Tibial nerve (tissue), 4 donors: ENCODE results near the gene SLC7A1. TPM values are rescaled to one million over a fixed set of nuclear protein-coding genes. Genes with fewer than 3 reads are reported as not detected.

Experiments
- DNase-seq, 2 donors: peaks; one replicate each; pipeline ENCODE4 v3.0.0-alpha.2; 2019; ENCODE audit warnings: low spot score in 2 of 2
- H3K27ac ChIP-seq, 4 donors: fragments of 200-600 bp; sonication (generic) in 3 of 4; one replicate each; pipeline ENCODE4 v1.5.1; 2017 to 2019; ENCODE audit warnings: mild to moderate bottlenecking in 1 of 4
- H3K27me3 ChIP-seq, 2 donors: fragments of 200-600 bp; sonication (generic) in 1 of 2; one replicate each; pipeline versions ENCODE4 v1.5.1 to v1.6.0; 2017 to 2019
- H3K36me3 ChIP-seq, 3 donors: fragments of 200-600 bp; sonication (generic); one replicate each; pipeline ENCODE4 v1.5.1; 2018 to 2019
- H3K4me1 ChIP-seq, 4 donors: fragments of 200-600 bp; sonication (generic) in 3 of 4; one replicate each; pipeline ENCODE4 v1.5.1; 2017 to 2019
- H3K4me3 ChIP-seq, 4 donors: fragments of 200-600 bp; sonication (generic) in 3 of 4; one replicate each; pipeline ENCODE4 v1.5.1; 2017 to 2019; ENCODE audit warnings: mild to moderate bottlenecking in 1 of 4, moderate library complexity in 1 of 4
- H3K9me3 ChIP-seq, 4 donors: fragments of 200-600 bp; sonication (generic) in 3 of 4; one replicate each; pipeline ENCODE4 v1.5.1; 2017 to 2019
- EP300 ChIP-seq, 2 donors: sonication (generic); formaldehyde crosslinking; IDR thresholded peaks; one replicate each; pipeline ENCODE4 v1.6.1; 2017; ENCODE audit warnings: antibody characterized with exemption in 2 of 2, mild to moderate bottlenecking in 1 of 2
- POLR2A ChIP-seq, 2 donors: fragments of 450-650 bp; IDR thresholded peaks; one replicate each; pipeline ENCODE4 v1.6.1; 2017; ENCODE audit warnings: antibody characterized with exemption in 2 of 2, mild to moderate bottlenecking in 2 of 2, moderate library complexity in 2 of 2
- WGBS, 2 donors: methylation state at CpG; one replicate each; pipeline ENCODE4 v1.1.5; 2018; 5-methylcytosine and 5-hydroxymethylcytosine counted together
- total RNA-seq, 4 donors: library from RNA; depleted of rRNA; stranded (reverse); fragments of >200 nt; gene quantifications; one replicate each; pipeline ENCODE4 v1.1.0, GENCODE V29; 2016
- TF ChIP-seq, protein P1 (sequence below), 5 experiments: fragments of 200-600 bp in 3 of 5; fragments of 450-650 bp in 2 of 5; sonication (generic) in 3 of 5; IDR thresholded peaks; one replicate each; pipeline ENCODE4 v1.5.1; 2016 to 2019; ENCODE audit warnings: antibody characterized with exemption in 5 of 5, mild to moderate bottlenecking in 3 of 5, moderate library complexity in 2 of 5

Gene SLC7A1
- total RNA-seq, 4 donors from 2014 or later: 9.2 to 46.5 (median 24.7) TPM

DNA sequence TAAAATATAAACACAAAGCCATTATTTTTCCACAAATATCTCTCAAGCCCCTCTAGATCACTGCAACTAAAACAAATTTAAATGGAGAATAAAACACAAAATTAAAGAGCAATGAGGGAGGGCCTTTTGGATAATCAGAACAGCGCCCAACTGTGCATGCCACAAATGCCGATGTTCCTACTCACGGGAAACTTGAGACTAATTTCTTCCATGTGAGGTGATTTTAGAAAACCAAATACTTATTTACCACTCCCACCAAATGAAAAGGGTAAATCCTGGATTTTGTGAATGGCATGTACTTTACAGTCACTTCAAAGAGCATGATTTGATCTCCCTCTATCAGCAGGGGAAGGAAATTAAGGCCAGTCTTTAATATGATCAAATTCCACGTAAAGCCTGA lies 74.8 kb downstream of the SLC7A1 start:
- TF ChIP-seq EP300 (IDR thresholded peaks at IDR 0.05) (peak in 1 of 2 donors; percentile 57), POLR2A (IDR thresholded peaks at IDR 0.05) (no peak)
- TF ChIP-seq, protein P1, sequence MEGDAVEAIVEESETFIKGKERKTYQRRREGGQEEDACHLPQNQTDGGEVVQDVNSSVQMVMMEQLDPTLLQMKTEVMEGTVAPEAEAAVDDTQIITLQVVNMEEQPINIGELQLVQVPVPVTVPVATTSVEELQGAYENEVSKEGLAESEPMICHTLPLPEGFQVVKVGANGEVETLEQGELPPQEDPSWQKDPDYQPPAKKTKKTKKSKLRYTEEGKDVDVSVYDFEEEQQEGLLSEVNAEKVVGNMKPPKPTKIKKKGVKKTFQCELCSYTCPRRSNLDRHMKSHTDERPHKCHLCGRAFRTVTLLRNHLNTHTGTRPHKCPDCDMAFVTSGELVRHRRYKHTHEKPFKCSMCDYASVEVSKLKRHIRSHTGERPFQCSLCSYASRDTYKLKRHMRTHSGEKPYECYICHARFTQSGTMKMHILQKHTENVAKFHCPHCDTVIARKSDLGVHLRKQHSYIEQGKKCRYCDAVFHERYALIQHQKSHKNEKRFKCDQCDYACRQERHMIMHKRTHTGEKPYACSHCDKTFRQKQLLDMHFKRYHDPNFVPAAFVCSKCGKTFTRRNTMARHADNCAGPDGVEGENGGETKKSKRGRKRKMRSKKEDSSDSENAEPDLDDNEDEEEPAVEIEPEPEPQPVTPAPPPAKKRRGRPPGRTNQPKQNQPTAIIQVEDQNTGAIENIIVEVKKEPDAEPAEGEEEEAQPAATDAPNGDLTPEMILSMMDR (IDR thresholded peaks at IDR 0.05): no peak
- no peaks in the 10 kb centered on the region for H3K27me3 ChIP-seq
- WGBS, 2 donors: 60 to 61% methylated on average over 4 of the region's 4 CpGs
- H3K4me1 ChIP-seq: peaks cover 0 to 25% (median 5%) of the 10 kb centered on the region in 4 donors
- H3K36me3 ChIP-seq: peaks cover 0 to 79% (median 0%) of the 10 kb centered on the region in 3 donors
- no peak for DNase-seq
- H3K27ac ChIP-seq: peak overlapping the region in 2 of 4 donors; percentile 19 to 81
- no peaks in the 10 kb centered on the region for H3K9me3 ChIP-seq
- no peak overlapping the region for H3K4me3 ChIP-seq

DNA sequence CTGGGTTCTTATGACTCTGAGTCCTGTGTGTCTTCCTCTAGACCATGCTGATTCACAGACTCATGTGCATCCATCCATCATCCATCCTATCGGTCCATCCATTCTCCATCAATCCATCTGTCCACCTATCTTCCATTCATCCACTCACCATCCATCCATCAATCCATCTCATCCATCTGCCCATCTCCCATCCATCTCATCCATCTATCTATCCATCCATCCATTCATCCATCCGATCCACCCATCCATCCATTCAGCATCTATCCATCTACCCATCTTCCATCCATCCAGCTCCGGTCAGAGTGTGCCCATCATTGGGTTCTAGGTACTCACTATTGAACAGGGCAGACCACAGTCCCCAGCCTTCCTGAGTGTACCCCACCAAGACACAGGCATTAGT lies 75.6 kb downstream of the SLC7A1 start:
- Histone ChIP-seq H3K9me3 (no peaks in the 10 kb centered on the region), H3K27me3 (no peaks in the 10 kb centered on the region), H3K27ac (peak overlapping the region in 2 of 4 donors; percentile 19 to 81), H3K36me3 (peaks cover 0 to 86% (median 0%) of the 10 kb centered on the region in 3 donors), H3K4me3 (no peak overlapping the region), H3K4me1 (peaks cover 0 to 25% (median 5%) of the 10 kb centered on the region in 4 donors)
- no peak for TF ChIP-seq POLR2A (IDR thresholded peaks at IDR 0.05)
- no peak for TF ChIP-seq EP300 (IDR thresholded peaks at IDR 0.05)
- TF ChIP-seq, protein P1 (IDR thresholded peaks at IDR 0.05): no peak
- 95 to 96% methylated on average over 3 of the region's 3 CpGs for WGBS, 2 donors
- DNase-seq: no peak

DNA sequence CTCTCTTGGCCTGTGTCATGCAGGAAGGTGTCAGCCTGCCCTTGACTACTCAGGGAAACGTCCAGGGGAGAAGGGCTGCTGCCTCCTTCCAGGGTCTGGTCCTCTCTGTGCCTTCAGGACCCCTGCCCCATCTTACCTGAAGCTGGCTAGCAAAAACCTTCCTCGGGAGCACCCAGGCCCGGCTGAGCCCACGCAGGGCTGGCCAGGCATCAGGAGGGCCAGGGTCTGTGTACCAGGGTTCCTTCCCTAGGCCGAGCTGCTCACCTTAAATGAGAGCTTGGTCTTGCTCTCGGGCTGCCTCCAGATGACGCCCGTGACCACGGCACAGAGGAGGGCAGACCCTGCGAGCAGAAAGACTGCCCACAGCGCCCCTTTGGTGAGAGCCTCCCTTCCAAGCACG lies 78.6 kb downstream of the SLC7A1 start:
- no peak for TF ChIP-seq POLR2A (IDR thresholded peaks at IDR 0.05)
- TF ChIP-seq, protein P1 (IDR thresholded peaks at IDR 0.05): no peak
- TF ChIP-seq EP300 (IDR thresholded peaks at IDR 0.05): no peak
- H3K4me1 ChIP-seq: peaks cover 0 to 17% (median 5%) of the 10 kb centered on the region in 4 donors
- no peak for DNase-seq

DNA sequence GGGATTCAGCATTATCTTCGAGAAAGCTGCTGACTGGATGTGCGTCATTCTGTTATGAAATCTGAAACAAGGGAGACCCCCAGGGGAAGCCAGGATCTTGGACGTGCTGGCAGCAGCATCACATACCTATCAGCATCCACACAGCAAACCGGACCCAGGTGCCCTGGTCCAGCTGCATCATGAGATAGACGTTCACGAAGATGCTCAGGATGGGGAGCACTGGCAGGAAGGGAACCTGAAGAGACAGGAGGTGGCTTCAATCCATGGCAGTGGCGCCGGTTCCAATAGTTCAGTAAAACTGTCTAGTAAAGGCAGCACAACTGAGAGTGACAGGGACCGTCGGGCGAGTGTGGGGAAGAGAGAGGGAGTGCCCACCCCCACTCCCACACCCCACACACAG lies 79.5 kb downstream of the SLC7A1 start:
- no peak for TF ChIP-seq EP300 (IDR thresholded peaks at IDR 0.05)
- TF ChIP-seq, protein P1 (IDR thresholded peaks at IDR 0.05): no peak
- TF ChIP-seq POLR2A (IDR thresholded peaks at IDR 0.05): no peak
- DNase-seq: no peak

More for the DNA sequence above, 78.6 kb downstream of the SLC7A1 start:
- no peak overlapping the region for H3K27ac ChIP-seq
- 91 to 93% methylated on average over 9 to 12 of the region's 12 CpGs for WGBS, 2 donors
- H3K4me3 ChIP-seq: no peak overlapping the region
- no peaks in the 10 kb centered on the region for H3K27me3 ChIP-seq
- H3K36me3 ChIP-seq: peaks cover 0 to 79% (median 0%) of the 10 kb centered on the region in 3 donors
- no peaks in the 10 kb centered on the region for H3K9me3 ChIP-seq

DNA sequence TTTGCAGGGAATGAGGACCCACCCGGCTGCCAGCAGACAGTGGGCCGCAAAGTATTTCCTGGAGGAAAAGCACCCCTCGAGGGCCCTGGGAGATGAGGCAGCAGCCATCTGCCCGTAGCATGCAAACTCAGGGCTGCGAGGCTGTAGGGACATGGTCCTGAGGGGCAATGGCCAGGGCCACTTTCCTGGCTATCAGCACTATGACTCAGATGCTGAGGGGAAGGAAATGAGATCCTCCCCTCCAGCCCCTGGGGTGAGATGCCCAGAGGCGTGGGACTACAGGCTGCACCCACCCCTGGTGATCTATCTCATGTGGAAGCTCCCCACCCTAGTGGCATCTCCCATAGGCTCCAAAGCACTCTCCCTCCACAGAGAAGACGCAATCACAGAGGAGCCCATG lies 80.1 kb downstream of the SLC7A1 start:
- 89 to 98% methylated on average over 6 to 7 of the region's 7 CpGs for WGBS, 2 donors
- no peak for DNase-seq
- no peaks in the 10 kb centered on the region for H3K27me3 ChIP-seq
- TF ChIP-seq, protein P1 (IDR thresholded peaks at IDR 0.05): no peak
- TF ChIP-seq POLR2A (IDR thresholded peaks at IDR 0.05): no peak
- TF ChIP-seq EP300 (IDR thresholded peaks at IDR 0.05): no peak
- H3K36me3 ChIP-seq: peaks cover 0 to 71% (median 0%) of the 10 kb centered on the region in 3 donors
- no peak overlapping the region for H3K27ac ChIP-seq
- H3K9me3 ChIP-seq: no peaks in the 10 kb centered on the region
- H3K4me1 ChIP-seq: peaks cover 0 to 13% (median 0%) of the 10 kb centered on the region in 4 donors
- H3K4me3 ChIP-seq: no peak overlapping the region

More for the DNA sequence above, 79.5 kb downstream of the SLC7A1 start:
- no peaks in the 10 kb centered on the region for H3K27me3 ChIP-seq
- 94 to 97% methylated on average over 11 of the region's 11 CpGs for WGBS, 2 donors
- no peak overlapping the region for H3K4me3 ChIP-seq
- H3K36me3 ChIP-seq: peaks cover 0 to 71% (median 0%) of the 10 kb centered on the region in 3 donors
- no peaks in the 10 kb centered on the region for H3K9me3 ChIP-seq
- no peak overlapping the region for H3K27ac ChIP-seq
- H3K4me1 ChIP-seq: peaks cover 0 to 16% (median under 1%) of the 10 kb centered on the region in 4 donors
